Metanephros (tissue), 2 donors: Measurements from ENCODE around the gene DIAPH2. TPM values are rescaled to one million over a fixed set of nuclear protein-coding genes. Genes with fewer than 3 reads are reported as not detected.

ENCODE experiments used
- small RNA-seq: library from RNA; depleted of rRNA; stranded (forward); fragments of <200 nt; gene quantifications from one replicate; pipeline ENCODE3, GENCODE V24; 2014; ENCODE audit warnings: low replicate concordance
- total RNA-seq: library from RNA; depleted of rRNA; stranded (reverse); fragments of >200 nt; gene quantifications from one replicate; pipeline ENCODE4 v1.2.3, GENCODE V29; 2014

The DIAPH2 gene
- 12.0 TPM for total RNA-seq

GRCh38 chrX:96684339-96685209 lies at the start of gene DIAPH2:
Gene DIAPH2 (plus strand): TSS chrX:96684842.

GRCh38 chrX:96883608-96884007 lies 199.0 kb downstream of the DIAPH2 start, which contains the start of gene RPA4:
Gene RPA4 (plus strand): TSS chrX:96883908. CDS start chrX:96884311, 403 bp downstream.

Small RNAs within 50 kb of the gene (small RNA-seq; reads per million reads assigned to genes)
- gene RF00017 = not detected
- gene RF00019 = not detected
- gene RN7SL74P = not detected

Other genes with a start within 250 kb of the DIAPH2 start
- gene RPA4, start 199.1 kb downstream of the DIAPH2 start, total RNA-seq = 2.4 TPM